SK-N-SH (cell line): ENCODE measurements around the gene IP6K1.

Experiments
- CHD2 ChIP-seq: fragments of 150-350 bp; IDR thresholded peaks from 2 replicates; pipeline ENCODE4 v1.6.1; 2018; ENCODE audit warnings: low read length; ENCODE audit not compliant: partially characterized antibody
- CTCF ChIP-seq: fragments of 200-600 bp; sonication (generic); IDR thresholded peaks from 2 replicates; pipeline ENCODE4 v1.6.1; 2017; ENCODE audit warnings: antibody characterized with exemption, mild to moderate bottlenecking, moderate library complexity
- EZH2phosphoT487 ChIP-seq: fragments of 200-600 bp; sonication (generic); IDR thresholded peaks from 2 replicates; pipeline ENCODE4 v1.6.1; 2017; ENCODE audit warnings: low read depth, mixed run types, mild to moderate bottlenecking, antibody characterized with exemption, moderate library complexity, borderline replicate concordance
- GATA2 ChIP-seq: sonication (generic); formaldehyde crosslinking; IDR thresholded peaks from 2 replicates; pipeline ENCODE4 v1.5.0; 2020; ENCODE audit warnings: mild to moderate bottlenecking, missing genetic modification reagents
- NRF1 ChIP-seq: IDR thresholded peaks from 2 replicates; pipeline ENCODE4 v1.6.1; 2012; ENCODE audit warnings: low read depth, mild to moderate bottlenecking, low read length
- POLR2AphosphoS5 ChIP-seq: IDR thresholded peaks from 2 replicates; pipeline ENCODE4 v1.6.1; 2012; ENCODE audit warnings: low read depth, low read length
- RCOR1 ChIP-seq: fragments of 150-350 bp; IDR thresholded peaks from 2 replicates; pipeline ENCODE4 v1.6.1; 2017; ENCODE audit warnings: antibody characterized with exemption, low read length
- RFX5 ChIP-seq: IDR thresholded peaks from 2 replicates; pipeline ENCODE4 v1.6.1; 2012; ENCODE audit warnings: mild to moderate bottlenecking, improper control_type of control experiment, low read length
- YY1 ChIP-seq: IDR thresholded peaks from 2 replicates; pipeline ENCODE4 v1.4.0; 2012; ENCODE audit warnings: low read depth, mild to moderate bottlenecking
- TF ChIP-seq, protein P1 (sequence below): IDR thresholded peaks from 2 replicates; pipeline ENCODE4 v1.4.0; 2012; ENCODE audit warnings: low read depth
- TF ChIP-seq, protein P2 (sequence below): IDR thresholded peaks from 2 replicates; pipeline ENCODE4 v1.6.1; 2012; ENCODE audit warnings: mild to moderate bottlenecking, low read depth, low read length, moderate library complexity

DNA sequence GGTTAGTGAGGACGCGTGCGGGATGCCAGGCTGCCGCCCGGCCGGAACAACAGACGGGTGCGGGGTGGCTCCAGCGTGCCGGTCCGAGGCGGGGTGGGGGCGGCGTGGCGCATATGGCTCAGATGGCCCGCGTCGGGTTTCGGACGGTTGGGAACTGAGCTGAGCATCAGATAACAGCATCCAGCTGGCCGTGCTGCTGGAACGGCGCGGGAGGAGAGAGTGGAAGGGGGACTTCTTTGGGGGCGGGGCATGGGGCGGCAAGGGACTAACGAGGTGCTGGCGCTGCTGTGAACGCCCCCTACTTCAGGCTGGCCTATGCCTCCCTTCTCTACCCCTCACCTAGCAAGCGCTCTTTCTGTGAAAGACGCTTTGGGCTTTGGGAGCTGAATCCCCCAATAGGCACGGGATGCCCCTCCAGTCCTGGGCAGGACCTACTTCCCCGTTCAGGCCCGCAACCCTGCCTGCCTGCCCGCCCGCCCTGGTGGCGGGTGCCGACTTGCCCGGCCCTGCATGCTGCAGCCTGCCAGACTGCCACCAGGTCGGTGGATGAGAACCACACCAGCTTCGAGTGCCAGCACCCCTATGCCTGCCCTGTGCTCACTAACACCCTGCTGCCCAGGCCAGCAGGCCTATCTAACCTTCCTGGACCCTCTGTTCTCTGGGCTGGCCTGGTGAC lies 17.3 kb upstream of the IP6K1 start:
- TF ChIP-seq CTCF (peak; percentile 20; the same call in 1 of the 2 replicates), POLR2AphosphoS5 (no peak), GATA2 (CRISPR knock-in tag) (peak; percentile 70), YY1 (no peak), RFX5 (no peak), NRF1 (no peak), EZH2phosphoT487 (no peak), RCOR1 (no peak), CHD2 (no peak)
- TF ChIP-seq, protein P1, sequence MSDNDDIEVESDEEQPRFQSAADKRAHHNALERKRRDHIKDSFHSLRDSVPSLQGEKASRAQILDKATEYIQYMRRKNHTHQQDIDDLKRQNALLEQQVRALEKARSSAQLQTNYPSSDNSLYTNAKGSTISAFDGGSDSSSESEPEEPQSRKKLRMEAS = 0 out of 2 replicates have a peak, but pooled peaks have one; percentile 45
- TF ChIP-seq, protein P2, sequence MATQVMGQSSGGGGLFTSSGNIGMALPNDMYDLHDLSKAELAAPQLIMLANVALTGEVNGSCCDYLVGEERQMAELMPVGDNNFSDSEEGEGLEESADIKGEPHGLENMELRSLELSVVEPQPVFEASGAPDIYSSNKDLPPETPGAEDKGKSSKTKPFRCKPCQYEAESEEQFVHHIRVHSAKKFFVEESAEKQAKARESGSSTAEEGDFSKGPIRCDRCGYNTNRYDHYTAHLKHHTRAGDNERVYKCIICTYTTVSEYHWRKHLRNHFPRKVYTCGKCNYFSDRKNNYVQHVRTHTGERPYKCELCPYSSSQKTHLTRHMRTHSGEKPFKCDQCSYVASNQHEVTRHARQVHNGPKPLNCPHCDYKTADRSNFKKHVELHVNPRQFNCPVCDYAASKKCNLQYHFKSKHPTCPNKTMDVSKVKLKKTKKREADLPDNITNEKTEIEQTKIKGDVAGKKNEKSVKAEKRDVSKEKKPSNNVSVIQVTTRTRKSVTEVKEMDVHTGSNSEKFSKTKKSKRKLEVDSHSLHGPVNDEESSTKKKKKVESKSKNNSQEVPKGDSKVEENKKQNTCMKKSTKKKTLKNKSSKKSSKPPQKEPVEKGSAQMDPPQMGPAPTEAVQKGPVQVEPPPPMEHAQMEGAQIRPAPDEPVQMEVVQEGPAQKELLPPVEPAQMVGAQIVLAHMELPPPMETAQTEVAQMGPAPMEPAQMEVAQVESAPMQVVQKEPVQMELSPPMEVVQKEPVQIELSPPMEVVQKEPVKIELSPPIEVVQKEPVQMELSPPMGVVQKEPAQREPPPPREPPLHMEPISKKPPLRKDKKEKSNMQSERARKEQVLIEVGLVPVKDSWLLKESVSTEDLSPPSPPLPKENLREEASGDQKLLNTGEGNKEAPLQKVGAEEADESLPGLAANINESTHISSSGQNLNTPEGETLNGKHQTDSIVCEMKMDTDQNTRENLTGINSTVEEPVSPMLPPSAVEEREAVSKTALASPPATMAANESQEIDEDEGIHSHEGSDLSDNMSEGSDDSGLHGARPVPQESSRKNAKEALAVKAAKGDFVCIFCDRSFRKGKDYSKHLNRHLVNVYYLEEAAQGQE = no peak
